ENCODE results near the gene MYH16.
A peak's percentile ranks its signal among the peaks of the same experiment; 100 is the strongest.
"Not testable (repeated sequence)": the region's sequence is repeated elsewhere in the genome, so short reads cannot be mapped to it uniquely, and the experiment has no call there.

Gene MYH16

GRCh38 chr7:99272476-99273045 lies at the start of gene MYH16:
MYH16 (plus strand) TSS chr7:99272839.
- ATAC-seq = no peak
- no peak for DNase-seq

DNA sequence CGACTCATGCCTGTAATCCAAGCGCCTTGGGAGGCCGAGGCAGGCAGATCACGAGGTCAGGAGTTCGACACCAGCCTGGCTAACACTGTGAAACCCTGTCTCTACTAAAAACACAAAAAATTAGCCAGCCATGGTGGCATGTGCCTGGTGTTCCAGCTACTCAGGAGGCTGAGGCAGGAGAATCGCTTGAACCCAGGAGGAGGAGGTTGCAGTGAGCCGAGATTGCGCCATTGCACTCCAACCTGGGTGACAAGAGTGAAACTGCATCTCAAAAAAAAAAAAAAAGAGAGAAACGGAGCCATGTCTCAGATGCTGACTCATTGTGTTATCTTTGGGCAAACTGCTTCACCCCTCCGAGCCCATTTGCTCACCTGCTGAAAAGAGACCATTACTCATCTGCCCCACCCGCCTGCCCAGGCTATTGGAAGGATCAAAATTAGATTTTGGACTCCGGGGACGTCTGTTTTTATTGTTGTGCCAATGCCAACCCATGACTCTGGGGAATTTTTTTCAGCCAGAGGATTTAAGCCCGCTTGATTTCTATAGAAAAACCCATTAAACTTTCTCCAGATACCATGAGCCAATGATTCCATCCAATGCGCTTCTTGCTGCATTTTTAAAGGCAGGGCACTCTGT lies 48.3 kb upstream of the MYH16 start:
- DNase-seq = peak; percentile 10
- not testable (repeated sequence) for ATAC-seq

DNA sequence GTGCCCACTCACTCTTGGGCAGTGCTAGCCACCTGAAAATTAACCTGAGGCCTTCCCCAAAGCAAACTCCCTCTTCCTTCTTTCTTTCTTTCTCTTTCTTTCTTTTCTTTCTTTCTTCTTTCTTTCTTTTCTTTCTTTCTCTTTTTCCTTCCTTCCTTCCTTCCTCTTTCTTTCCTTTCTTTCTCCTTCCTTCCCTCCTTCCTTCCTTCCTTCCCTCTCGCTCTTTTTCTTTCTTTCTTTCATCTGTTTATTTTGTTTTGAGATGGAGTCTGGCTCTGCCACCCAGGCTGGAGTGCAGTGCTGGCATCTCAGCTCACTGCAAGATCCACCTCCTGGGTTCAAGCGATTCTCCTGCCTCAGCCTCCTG lies 47.8 kb upstream of the MYH16 start:
- DNase-seq (no peak), ATAC-seq (no peak)

DNA sequence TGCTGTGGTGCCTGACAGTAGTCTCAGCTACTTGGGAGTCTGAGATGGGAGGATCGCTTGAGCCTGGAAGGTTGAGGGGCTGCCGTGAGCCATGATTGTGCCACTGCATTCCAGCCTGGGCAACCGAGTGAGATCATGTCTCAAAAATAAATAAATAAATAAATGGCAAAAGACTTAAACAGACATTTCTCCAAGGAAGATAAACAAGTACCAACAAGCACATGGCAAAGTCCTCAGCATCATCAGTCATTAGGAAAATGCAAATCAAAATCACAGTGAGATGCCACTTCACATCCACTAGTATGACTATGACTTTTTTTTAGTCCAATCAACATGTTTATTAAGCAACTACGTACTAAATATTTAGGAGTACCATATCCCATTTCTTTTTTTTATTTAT lies 43.4 kb upstream of the MYH16 start:
- DNase-seq = no peak

DNA sequence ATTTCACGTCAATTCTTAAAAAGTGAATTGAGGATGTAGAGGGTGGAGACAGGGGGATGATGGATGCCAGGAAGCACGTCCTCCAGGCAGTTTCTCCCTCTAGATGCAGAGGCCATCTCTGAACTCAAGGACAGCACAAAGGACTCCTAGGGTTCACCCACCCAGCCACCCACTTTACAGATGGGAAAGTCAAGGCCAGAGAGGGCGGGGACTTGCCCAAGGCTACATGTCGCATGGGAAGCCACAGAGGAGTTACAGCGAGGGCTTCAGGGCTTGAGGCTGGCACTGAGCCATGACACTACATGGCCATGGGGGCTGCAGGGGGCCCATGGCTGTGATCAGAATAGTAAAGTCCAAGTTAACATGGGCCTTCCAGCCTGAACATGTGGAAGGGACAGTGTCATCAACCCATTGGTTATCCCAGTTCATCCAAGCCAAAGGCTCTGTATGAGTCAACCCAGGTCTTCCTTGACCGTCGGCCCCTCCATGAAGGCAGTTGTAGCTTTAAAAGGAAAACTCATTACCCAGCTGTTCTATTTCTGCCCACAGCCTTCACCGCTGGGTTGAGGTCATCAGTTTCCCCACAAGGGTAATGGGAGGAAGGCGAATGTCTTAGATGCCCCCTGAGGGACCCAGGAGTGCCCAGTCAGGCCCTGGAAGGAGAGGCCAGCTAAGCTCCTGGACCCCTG lies 40.4 kb upstream of the MYH16 start:
- peak; percentile 23 for ATAC-seq
- DNase-seq = no peak

More for the DNA sequence above, 43.4 kb upstream of the MYH16 start:
- ATAC-seq = no peak

DNA sequence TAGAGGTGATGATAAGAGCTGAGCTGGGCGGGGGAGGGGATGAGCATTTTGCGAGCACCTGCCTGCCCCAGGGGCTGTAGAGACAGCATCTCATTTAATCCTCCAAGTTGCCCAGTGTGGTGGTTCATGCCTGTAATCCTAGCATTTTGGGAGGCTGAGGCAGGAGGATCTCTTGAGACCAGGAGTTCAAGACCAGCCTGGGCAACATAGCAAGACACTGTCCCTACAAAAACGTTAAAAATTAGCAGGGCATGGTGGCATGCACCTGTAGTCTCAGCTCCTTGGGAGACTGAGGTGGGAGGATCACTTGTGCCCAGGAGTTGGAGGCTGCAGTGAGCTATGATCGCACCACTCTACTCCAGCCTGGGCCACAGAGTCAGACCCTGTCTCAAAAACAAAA lies 39.7 kb upstream of the MYH16 start:
- ATAC-seq, DNase-seq: not testable (repeated sequence)

DNA sequence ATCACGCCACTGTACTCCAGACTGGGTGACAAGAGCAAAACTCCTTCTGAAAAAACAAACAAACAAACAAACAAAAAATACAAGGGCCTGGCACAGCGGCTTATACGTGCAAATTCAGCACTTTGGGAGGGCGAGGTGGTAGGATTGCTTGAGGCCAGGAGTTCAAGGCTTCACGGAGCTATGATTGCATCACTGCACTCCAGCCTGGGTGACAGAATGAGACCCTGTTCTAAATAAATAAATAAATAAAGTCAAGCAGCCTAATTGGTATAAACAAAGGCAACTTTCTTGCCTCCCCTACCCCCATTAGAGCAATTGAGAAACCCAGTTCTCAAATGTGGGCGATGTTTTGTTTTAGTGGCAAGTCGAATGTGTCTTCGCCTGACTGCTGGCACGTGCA lies 38.5 kb upstream of the MYH16 start:
- ATAC-seq (no peak), DNase-seq (no peak)

GRCh38 chr7:99235925-99236324 lies 36.7 kb upstream of the MYH16 start:
- DNase-seq = no peak
- ATAC-seq = no peak

DNA sequence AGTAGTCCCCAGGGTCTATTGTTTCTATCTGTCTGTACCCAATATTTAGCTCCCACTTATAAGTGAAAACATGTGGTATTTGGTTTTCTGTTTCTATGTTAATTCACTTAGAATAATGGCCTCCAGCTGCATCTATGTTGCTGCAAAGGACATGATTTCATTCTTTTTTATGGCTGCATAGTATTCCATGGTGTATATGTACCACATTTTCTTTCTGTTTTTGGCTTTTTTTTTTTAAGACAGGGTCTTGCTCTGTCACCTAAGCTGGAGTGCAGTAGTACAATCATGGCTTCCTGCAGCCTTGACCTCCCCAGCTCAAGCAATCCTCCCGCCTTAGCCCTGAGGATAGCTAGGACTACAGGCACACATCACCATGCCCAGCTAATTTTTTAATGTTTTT lies 34.8 kb upstream of the MYH16 start:
- DNase-seq, ATAC-seq: not testable (repeated sequence)

- ATAC-seq = no peak
- DNase-seq = no peak
These were observed 33.9 kb upstream of the MYH16 start for GRCh38 chr7:99238558-99239341.

DNA sequence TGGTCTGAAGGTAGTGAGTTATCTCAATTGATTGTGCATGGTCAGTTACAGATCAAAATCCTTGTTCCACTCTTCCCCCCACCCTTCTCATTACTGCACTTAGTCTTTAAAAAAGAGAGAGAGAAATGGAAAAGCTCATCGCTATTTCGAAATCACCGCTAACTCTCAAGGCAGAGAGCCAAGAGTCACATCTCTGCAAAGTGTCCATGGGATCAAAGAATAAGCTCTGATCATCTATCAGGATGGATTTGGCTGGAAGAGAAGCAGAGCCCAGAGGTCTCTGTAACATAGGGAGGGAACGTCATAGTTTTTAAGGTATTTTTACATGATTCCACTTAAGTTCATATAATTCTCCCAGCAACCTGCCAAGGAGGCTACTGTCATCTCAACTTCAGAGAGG lies 30.0 kb upstream of the MYH16 start:
- ATAC-seq (no peak), DNase-seq (no peak)

GRCh38 chr7:99243751-99244337 lies 28.8 kb upstream of the MYH16 start:
- no peak for DNase-seq
- ATAC-seq = no peak

DNA sequence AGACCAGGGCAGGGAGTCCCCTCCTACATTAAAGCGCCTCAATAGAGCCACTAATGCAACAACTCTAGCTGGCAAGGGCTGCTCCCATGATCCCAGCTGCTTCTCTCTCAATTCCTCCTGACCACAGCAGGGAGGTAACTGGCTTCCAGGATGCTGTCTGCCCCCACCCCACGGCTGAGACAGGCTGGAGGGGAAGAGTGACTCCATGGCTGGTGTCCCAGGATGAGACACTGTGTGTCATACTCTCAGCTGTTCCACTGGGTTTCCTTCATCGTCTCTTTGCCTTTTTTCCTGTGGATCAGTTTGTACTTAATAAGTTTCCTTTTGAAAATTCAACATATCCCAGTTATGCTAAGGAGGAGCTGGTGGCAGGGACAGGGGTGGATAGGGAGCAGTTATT lies 27.7 kb upstream of the MYH16 start:
- DNase-seq (no peak), ATAC-seq (no peak)

DNA sequence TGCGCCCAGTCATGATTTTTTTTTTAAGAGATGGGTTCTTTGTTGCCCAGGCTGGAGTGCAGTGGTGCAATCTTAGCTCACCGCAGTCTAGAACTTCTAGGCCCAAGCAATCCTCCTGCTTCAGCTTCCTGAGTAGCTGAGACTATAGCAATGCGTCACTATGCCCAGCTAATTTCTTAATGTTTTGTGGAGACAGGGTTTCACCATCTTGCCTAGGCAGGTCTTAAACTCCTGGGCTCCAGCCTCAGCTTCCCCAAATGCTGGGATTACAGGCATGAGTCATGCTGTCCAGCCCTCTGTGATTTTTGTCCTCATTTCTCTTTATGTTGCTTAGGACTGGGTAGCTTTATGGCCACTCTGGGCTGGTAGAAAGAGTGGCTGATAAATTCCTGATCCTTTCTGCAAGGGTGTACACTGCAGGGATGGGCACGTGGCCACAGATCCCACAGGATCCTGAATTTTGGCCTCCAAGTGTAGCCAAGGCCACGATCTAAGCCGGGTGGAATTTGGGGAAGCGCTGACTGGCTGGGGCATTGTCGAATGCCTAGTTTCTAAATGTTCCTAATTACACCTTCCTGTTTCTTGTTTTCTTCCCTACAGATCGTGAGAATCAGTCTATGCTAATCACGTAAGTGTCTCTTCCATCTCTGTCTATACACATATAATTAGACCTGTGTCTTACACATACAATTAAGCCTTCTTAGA lies 24.1 kb upstream of the MYH16 start:
- DNase-seq (no peak), ATAC-seq (no peak)

GRCh38 chr7:99249985-99250575 lies 22.6 kb upstream of the MYH16 start:
- DNase-seq (no peak), ATAC-seq (no peak)

DNA sequence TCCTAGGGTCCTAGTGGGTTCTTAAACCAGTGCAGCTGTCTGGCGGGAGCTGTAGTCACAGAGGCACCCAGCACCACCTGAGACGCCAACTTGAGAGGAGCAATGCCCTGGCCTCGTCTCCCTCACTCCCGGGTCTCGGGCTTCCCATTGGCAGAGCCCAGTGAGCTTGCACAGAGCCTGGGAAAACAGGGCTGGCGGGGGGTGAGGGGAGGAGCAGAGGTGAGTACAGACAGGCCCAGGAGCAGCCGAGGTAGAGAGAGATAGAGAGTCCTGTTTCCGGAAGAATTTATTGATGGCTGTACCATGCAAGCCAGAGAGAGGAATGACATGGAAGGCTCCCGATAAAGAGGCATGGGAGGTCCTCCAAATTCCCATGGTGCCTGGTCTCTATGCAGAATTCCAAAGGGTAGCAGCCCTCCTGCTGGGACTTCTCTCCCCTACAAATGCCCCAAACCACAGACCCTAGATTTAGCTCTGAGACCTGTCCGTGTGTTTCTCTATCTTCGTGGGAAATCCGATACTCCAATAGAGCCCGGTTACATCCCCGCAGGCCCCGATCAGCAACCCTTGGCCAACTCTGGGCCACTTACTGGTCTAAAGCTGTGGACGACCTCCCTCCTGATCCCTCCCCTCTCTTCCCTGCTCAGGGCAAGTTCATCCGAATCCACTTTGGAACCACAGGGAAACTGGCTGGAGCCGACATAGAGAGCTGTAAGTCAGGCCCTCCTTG lies 20.3 kb upstream of the MYH16 start:
- DNase-seq (no peak), ATAC-seq (no peak)

DNA sequence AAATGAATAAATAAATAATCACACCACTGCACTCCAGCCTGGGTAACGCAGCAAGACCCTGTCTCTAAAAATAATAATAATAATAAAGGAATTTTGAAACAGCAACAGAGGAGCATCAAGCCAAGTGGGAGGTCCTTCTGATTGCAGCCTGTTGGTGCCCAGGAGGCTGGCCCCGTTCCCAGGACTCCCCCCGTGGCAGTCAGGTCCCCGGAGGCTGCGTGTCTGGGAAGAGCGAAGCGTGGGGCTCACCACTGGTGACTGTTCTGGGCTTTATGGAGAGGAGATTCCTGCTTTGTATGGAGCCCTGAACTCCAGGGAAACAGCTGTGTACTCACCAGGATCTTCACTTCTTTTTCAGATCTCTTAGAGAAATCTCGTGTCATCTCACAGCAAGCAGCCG lies 19.3 kb upstream of the MYH16 start:
- DNase-seq (no peak), ATAC-seq (no peak)

DNA sequence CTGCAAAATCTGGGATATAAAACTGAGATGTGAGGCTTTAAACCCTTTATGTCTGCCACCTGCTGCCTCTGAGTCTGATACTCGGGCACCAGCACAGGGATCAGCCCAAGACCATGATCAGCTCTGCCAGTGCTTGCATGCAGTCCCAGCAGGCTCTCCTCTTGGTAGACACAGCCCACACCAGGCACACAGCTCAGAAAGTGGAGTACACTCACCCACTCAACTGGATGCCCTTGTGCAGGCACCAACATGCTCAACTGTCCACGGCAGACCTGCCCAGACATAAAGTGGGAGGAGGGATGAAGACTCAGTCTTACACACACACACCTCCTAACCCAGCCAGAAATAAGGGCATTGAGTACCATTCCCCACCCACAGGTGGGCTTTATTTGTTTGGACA lies 18.2 kb upstream of the MYH16 start:
- DNase-seq (no peak), ATAC-seq (no peak)

- ATAC-seq = no peak
- no peak for DNase-seq
These were observed 17.2 kb upstream of the MYH16 start for GRCh38 chr7:99255463-99255862.

- ATAC-seq = no peak
- DNase-seq = no peak
These were observed 15.6 kb upstream of the MYH16 start for GRCh38 chr7:99257065-99257464.

DNA sequence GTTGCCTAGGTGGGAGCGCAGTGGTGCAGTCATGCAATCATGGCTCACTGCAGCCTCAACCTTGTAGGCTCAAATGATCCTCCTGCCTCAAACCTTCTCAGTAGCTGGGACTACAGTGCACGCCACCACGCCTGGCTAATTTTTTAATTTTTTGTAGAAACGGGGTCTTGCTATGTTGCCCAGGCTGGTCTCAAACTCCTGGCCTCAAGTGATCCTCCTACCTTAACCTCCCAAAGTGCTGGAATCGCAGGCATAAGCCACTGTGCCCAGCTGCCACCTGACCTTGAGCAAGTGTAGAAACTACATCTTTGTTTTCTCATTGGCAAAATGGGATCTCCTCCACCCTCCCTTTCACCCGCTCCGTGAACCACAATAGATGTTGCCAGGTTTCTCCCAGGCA lies 15.0 kb upstream of the MYH16 start:
- no peak for ATAC-seq
- no peak for DNase-seq
